NCI-H2107 treated with DMSO at 0.1 percent for 48 hours (cell line): ENCODE measurements around the gene GRID2.

Experiments
- DNase-seq: peaks from one replicate; lab custom pipeline; 2025; ENCODE audit not compliant: unreplicated experiment; lab: John Stamatoyannopoulos, UW

The GRID2 gene

DNA sequence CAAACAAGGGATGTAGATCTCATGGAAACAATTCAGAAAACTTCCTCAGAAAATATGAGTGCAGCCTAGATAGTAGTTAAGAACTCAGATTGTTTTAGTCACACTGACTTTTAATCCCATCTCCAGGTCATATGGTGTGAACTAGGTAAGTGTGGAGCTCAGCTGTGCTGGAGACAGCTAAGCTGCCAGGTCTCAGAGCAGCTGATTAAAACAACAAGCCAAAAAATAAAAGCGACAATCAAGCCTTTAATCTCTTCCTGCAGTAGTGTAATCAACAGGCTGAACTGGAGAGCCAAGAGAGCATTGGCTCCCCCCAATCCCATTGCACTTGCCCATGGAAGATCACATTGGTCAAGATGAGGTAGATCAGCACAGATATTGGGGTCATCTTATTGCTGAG, 1426.5 kb downstream of the GRID2 start:
- no peak for DNase-seq

DNA sequence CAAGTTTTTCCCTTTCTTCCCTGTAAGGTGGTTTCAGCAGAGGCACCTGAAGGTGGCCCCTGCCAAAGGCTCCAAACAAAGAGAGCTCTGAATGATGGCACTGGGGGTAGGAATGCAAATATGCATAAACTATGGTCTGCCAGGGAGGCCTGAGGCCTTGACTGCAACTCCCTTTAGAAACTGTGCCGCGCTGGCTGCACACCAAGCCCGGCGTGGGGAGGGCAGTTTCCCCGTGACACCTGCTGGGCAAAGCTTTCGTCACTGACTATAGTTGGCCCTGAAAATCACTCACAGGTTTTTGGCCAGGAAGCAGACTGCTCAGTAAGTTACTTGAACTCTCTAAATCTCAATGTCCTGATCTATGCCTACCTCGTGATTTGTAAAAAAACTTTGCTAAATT, 1427.0 kb downstream of the GRID2 start:
- no peak for DNase-seq

DNA sequence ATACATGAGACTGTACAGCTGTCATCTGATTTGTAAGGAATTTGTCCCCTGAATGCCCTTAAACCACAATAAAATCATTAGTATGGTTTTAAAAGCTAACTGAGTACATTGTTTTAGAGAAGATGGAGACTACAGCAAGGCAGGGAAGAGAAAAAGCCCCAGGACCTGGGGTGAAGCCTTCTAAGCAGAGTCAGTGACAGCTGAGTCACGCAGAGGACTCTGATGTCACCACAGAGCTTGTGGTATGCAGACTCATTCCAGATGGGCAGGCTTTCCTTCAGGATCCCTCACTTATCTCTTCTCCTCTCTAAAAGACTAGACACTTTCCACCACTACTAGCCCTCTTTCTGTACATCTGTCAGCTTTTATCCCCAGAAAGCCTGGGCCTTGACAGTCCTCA, 1427.7 kb downstream of the GRID2 start:
- DNase-seq, result no peak

DNA sequence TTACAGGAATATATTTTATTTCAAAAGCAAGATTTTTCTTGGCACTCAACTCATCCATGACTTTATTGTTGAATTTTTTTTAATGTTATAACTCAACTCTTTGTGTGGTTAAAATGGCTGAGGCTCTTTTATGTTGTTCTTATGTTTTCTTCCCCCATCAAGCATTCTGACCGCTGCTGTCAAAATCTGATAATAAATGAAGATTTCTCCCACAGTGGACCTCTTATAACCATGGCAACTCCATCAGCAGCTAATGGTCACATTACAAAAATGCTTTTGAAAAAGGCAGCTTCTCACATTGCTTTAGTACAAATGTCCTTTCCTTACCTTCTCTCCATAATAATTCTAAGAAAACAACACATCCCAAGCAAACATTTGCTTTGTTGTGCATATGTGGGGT, 1428.7 kb downstream of the GRID2 start:
- DNase-seq, result no peak

DNA sequence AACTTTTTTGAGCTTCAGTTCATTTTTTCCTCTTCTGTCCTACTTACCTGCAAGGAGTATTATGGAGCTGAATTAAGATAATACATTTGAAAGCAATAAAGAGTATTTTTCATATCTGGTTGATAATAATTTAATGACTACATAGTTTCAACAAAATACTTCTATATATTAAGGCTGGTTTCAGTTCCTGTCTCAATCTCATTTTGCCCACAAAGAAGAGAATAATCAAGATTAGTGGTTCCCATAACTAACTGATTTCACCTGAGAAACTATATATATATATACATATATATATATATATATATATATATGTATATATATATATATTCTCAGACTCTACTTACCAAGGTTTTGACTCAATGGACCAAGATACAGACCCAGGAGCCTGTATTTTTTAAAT, 1437.1 kb downstream of the GRID2 start:
- no peak for DNase-seq

DNA sequence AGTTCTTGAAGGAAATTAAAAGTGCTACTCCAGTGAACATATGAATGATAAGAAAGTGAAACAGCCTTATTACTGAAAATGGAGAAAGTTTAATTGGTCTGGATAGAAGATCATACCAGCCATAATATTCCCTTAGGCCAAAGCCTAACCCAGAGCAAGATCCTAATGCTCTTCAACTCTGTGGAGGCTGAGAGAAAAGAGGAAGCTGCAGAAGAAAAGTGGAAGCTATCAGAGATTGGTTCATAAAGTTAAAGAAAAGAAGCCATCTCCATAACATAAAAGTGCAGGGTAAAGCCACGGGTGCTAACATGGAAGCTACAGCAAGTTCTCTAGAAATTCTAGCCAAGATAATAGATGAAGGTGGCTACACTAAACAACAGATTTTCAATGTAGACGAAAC, 1439.3 kb downstream of the GRID2 start:
- DNase-seq, result no peak

DNA sequence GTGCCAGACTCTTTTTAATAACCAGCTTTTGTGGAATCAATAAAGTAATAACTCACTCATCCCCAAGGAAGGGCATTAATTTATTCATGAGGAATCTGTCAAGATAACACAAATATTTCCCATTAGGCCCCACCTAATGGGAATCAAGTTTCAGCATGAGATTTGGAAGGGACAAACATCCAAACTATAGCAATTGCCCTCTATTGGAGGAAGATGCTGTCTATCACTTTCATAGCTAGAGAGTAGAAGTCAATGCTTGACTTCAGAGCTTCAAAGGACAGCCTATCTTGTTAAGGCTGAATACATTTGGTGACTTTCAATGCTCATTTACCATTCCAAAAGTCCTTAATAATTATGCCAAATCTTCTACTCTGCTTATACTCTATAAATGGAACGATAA, 1439.9 kb downstream of the GRID2 start:
- DNase-seq, result no peak

DNA sequence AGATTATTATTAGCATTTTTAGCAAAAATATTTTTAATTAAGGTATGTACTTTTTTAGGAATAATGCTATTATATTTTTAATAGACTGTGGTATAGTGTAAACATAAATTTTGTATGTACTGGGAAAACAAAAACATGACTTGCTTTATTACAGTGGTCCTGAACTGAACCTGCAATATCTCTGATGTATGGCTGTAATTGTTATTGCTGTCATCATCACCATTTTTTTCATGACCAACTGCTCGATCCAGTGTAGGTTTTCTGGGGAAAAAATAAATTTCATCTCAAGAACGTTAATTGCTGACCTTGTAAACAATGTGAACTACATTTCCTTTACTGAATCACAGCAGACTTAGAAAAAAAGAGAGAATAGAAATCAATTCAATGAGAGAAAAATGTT, 1441.2 kb downstream of the GRID2 start:
- no peak for DNase-seq

DNA sequence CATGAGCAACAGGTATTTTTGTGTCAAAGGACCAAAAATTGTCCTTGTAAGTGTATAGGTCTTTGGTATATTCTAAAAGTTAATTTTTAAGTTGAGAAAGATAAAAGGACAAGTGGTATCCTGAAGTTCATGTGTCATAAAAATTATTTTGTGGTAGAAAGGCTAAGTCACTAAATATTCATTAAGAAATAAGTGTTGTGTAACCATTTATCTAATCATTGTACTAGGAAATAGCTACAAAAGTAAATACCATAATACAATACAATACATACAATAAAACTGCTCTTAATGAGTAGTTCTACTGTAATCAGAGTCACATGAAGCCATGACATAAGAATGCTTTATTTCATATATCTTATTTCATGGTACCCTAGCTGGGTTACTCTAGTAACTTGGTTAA, 1442.3 kb downstream of the GRID2 start:
- DNase-seq, result no peak

DNA sequence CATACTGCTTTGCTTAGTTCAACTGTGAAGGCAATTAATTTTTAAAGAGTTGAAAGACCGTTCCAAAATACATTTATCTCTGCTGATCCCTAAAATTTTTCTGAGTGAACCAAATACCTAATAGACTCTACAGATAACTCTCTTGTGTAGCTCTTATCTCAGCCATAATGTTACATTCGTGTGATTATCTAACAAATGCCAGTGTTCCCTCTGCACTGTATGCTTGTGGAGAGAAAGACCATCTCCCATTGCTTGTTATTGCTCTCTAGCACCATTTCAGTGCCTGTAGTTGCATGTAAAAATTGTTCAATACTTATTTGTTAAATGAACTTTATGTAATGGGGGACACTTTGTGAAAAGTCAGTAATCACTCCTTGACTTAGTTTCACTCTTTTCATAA, 1443.5 kb downstream of the GRID2 start:
- DNase-seq, result no peak

DNA sequence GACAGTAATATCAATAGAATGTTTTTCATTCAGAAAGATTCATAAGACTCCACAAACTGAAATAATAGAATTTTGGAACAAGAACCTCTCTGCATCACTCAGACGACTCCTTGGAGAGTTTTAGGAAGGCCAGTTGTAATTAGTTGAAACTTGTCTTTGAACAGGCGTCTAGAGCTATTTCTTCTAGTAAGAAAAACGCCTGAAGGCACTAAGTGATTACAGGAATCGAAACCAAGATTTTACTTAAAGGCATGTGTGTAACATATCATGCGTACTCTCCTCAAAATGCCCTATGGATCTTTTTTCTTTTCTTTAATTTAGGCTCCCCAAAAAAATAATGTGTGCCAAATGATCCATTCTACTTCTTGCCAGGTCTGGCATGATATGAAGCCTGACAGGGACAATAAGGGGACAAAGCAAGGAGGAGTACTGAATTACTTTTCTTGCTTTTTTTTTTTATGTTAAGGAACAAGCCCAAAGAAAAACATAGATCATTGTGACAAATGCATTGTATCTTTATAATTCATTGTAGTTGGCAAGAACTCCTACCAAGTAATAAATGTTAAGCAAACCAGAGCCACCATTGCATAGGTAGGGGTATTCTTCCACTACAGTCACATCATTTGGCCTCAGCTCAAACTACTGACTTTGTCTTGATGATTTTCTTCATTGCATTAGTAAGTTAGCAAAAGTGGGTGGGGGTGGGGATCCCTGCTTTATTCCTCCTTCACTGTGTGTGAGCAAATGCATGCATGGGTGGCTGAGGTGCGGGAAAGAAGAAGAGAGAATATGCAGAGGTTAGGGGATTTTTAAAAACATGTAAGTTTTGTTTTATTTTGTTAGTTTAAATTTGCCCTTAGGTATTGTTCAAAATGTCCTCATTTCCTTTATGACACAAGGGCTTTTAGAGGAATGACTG, 1444.9 kb downstream of the GRID2 start:
- DNase-seq, result no peak

DNA sequence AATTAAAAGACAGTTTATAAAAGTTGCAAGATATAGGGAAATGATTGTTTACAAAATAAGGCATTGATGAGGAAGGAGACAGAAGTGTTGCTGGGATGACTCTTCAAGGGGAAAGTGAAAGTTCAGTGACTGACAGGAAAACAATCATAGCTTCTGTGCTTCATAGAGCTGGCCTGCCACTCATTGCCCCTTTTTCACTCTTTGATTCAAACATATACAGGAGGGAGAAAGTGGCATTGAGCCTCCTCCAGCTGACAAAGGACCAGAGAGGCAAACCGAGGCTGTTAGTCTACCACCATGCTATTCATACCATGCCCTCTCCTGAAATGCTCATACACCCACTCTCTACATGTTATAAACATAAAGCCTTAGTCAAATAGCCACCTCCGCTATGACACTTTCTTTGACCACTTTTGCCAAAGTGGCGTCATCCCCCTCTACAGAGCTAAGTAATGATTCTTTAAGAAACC, 1445.6 kb downstream of the GRID2 start:
- no peak for DNase-seq

DNA sequence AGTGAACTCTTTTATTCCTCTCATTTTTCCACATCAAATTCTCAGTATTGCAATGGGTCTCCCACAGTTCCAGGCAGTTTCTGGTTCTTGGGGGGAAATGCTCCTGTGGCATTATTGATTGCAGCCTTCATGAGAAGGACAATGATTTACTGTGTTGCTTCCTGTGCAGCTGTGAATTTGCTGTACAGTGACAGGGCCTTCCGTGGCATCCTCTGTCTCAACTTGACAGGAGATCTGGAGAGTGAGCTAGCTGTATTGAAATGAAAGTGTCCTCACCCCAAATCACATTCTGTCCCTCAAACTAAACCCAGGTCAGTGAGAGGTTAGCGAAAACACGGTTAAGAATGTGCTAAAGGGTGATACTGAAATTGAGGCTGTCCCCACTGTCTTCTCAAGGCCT, 1447.6 kb downstream of the GRID2 start:
- DNase-seq, result no peak

DNA sequence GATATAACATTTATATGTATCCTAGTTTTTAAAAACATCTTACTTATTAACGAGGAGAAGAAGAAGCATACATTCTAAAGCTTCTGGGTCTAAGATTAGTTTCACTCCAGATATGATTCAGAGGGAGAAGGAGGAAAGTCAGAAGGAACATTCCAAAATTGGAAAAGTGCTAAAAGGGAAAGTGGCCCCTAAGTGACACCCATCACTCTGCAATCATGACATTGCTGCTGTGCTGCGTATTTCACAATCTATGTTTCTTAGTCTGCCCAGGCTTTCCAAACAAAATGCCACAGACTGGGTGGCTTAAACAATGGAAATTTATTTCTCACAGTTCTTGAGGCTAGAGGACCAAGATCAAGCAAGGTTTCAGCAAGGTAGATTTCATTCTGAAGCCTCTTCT, 1452.3 kb downstream of the GRID2 start:
- no peak for DNase-seq

DNA sequence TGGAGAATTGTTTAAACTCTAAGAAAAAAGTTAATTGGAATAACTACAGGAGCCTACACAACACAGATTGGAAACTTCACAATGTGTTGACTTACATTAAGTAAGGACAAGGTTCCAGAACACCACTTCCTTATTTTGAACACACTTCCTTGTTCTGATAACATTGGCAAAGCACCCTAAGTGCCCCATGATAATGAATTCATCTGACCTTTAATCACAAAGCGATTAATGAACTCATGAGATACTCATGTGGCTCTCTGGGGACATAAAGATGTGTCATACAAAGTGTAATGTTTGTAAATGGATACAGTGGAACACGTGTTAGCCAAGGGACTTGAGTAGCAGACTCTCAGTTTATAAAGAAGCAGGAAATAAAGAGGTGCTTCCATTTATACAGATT, 1455.7 kb downstream of the GRID2 start:
- DNase-seq, result no peak

DNA sequence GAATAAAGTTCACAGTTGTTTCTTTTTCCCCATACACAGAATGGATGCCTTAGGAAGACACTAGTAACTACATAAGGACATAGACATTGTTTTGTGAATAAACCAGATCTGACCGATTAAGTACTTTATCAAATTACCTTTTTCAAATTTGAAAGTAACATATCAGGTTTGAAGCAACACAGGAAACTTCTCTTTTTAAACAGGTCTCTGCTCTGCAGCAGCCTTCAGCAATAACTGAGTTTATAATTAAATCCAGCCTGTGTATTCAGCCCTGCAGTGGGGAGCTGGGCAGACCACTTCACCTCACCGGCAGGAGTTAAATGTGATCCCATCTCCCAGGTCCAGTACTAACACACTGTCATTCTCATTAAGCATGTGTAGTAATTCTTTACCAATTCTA, 1456.5 kb downstream of the GRID2 start:
- no peak for DNase-seq

DNA sequence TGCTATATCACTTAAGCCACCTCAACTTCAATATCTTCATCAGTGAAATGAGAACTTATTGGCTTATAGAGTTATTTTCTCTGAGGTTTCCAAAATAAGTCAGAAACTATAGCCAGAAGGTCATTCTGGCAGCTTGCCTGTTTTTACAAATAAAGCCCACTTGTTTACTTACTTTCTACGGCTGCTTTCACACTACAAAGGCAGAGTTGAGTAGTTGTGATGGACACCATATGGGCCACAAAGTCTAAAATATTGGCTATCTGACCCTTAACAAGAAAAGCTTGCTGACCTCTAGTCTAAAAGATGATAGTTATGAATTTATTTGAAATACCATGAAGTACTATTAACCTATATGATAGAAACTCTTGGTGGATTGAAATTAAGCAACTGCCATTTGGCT, 1457.5 kb downstream of the GRID2 start:
- no peak for DNase-seq

DNA sequence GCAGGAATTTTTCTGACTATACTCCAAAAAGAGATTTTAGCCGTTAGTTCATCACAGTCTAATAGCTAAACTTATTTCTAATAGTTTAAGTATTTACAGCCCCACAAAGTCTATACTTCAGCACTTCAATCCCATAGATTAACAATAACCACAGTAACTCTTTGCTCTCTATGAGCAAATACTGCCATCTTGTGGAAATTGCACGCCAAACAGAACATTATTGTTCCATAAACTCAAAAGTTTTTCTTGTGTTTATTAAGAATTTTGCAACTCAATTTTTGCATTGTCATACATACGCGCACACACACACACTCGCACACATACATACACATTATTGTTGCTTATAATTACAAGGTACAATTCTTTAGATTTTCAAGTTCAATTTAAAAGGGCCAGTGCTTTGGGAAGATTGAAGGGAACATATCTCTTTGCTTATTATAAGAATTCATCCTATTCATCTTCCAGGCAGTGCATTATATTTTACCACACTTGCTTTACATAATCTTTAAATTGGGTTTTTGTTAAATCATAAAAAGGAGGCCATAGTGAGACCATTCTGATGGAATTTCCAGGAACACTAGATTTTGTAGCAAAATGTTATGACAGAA, 1461.0 kb downstream of the GRID2 start:
- no peak for DNase-seq

DNA sequence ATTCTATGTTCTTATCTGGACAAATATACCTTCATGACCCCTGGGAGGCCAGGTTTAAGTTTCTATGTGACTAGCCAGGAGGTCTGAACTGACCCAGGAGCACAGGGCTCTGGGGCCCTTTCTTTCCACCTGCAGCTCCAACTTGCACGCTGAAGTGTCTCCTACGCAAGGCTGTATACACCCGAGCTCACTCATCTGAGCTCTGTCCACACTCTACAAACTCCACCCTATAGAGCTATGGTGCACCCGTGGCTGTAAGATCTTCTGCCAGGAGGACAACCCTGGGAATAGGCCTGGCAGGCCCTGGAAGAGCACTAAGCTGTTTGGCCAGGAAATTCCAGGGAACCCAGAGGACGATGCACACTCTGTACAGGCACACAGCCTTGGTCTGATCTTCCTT, 1464.2 kb downstream of the GRID2 start:
- no peak for DNase-seq

DNA sequence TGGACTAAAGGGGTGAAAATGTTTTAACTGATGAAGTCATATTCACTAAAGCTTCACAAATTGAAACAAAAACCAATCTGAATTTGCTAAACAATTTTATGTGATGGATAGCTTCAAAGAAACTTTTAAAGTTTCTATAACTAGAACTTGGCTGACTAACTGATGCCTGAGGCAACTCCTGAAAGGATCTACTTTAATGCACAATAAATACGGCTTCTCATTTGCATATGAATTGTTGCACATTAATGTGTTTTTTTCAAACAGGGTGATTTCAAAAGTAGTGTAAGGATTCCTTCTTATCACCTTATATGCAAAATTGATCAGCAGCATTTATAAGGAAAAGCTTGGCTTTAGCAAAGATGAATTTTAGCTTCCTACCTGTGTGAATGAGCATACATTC, 1466.4 kb downstream of the GRID2 start:
- no peak for DNase-seq

DNA sequence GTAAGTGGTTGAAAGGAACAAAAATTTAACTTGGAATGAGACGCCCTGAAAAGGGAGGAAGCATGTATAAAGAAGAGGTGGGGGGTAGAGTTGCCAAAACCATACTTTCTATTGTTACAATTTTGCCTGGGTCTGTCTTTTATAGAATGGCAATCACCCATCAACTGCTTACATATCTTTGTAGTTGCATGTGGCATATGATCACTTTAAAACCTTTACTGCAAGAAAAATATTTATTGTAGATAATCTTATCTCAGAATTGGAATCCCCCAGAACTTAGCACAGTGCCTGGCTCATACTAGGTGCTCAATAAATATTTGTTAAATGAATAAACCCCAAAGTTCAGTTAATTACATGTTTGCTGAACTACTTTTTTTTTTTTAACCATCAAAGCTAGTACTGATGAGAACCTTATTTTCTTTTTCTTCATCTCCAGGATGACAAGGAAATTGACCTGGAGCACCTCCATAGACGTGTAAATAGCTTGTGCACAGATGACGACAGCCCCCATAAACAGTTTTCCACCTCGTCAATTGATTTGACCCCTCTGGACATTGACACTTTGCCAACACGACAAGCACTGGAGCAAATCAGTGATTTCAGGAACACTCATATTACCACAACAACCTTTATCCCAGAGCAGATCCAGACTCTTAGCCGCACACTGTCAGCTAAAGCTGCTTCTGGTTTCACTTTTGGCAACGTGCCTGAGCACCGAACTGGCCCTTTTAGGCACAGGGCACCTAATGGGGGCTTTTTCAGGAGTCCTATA, 1468.1 kb downstream of the GRID2 start:
- no peak for DNase-seq

DNA sequence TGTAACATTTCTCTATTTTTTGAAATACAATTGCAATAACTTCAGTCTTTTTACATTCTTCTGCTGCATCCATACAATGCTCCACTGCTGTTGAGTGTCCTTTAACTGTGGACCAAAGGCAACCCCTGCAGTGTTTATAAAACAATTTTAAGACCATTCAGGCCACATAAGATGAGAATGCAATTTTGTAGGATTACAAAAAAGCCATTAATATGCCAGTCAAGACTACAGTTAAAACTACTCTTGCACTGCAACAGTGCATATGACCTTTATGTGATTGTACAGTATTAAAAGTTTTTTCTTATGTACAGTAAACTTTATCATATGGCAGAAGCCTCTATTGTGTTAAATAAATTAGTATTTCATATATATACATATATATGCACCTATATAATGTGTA, 1469.1 kb downstream of the GRID2 start:
- DNase-seq, result no peak
